ENCODE results near the gene PCNT. TPM values are rescaled to one million over a fixed set of nuclear protein-coding genes. Genes with fewer than 3 reads are reported as not detected.

Gene PCNT
- total and polyA plus RNA-seq, 2 of the 8 experiments (the other 6 are each of a cell fraction or from before 2014, with no cell fraction given), result 9.9 to 45.1 TPM

- TF ChIP-seq FOSL1 (IDR thresholded peaks at IDR 0.05; ENCODE audit: insufficient read depth, low read depth, low read length) (no peak), HDAC2 (IDR thresholded peaks at IDR 0.05; ENCODE audit: borderline replicate concordance in 1 of 2, low read depth in 2 of 2, low read length in 2 of 2) (no peak), SAP30 (IDR thresholded peaks at IDR 0.05; ENCODE audit: insufficient read depth, insufficient replicate concordance, low read length) (no peak), RBBP5 (IDR thresholded peaks at IDR 0.05; ENCODE audit: borderline replicate concordance, low read depth, low read length) (no peak), EZH2 (IDR thresholded peaks at IDR 0.05; ENCODE audit: low read depth, low read length, severe bottlenecking) (no peak), SUZ12 (IDR thresholded peaks at IDR 0.05; ENCODE audit: low read length) (no peak), RNF2 (IDR thresholded peaks at IDR 0.05; ENCODE audit: borderline replicate concordance, low read depth, low read length, missing control alignments, poor library complexity, severe bottlenecking) (no peak), KDM5A (IDR thresholded peaks at IDR 0.05; ENCODE audit: low read length) (no peak)
Observed at GRCh38 chr21:46368533-46369285, 44.8 kb downstream of the PCNT start (continued).
